KBM-7 (cell line): ENCODE results near the gene HOTAIR.

Experiments used
- DNase-seq: peaks from one replicate; pipeline ENCODE4 v3.0.0-alpha.2; 2015
- in situ Hi-C: fragments of 300-500 bp; cut with MboI; formaldehyde crosslinking; loops from 2 replicates; pipeline ENCODE4 v1.14.3; 2020; ENCODE audit warnings: low sequenced_read_pairs, low pct_unique_long_range_greater_than_20kb, mixed read lengths

The HOTAIR gene

DNA sequence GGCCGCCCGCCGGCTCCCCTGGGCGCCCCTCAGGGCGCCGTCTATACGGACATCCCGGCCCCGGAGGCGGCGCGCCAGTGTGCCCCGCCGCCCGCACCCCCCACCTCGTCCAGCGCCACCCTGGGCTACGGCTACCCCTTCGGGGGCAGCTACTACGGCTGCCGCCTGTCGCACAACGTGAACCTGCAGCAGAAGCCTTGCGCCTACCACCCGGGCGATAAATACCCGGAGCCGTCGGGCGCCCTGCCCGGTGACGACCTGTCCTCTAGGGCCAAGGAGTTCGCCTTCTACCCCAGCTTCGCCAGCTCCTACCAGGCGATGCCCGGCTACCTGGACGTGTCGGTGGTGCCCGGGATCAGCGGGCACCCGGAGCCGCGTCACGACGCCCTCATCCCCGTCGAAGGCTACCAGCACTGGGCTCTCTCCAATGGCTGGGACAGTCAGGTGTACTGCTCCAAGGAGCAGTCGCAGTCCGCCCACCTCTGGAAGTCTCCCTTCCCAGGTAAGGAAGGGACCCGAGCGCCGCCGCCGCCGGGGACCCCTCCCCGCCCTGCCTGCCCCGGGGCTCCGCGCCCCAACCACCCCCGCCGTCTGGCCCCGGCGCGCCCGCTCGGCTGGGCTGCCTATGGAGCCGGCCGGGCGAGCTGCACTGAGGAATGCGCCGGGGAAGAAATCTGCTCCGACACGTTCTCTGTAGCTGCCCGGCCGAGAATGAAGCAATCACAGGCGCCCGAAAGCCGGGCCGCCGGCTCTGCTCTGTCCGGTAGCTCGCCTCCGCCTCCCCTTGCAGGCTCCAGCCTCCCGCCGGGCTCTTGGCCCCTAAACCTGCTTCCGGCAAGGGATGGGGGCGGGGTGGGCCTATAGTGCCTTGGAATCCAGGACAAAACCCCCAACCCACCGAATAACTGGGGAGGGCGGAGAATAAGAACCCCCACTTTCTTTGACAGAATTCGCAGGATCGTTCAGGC is 35.3 kb downstream of the HOTAIR start:
- DNase-seq = no peak
- in situ Hi-C loops = no loop called here

DNA sequence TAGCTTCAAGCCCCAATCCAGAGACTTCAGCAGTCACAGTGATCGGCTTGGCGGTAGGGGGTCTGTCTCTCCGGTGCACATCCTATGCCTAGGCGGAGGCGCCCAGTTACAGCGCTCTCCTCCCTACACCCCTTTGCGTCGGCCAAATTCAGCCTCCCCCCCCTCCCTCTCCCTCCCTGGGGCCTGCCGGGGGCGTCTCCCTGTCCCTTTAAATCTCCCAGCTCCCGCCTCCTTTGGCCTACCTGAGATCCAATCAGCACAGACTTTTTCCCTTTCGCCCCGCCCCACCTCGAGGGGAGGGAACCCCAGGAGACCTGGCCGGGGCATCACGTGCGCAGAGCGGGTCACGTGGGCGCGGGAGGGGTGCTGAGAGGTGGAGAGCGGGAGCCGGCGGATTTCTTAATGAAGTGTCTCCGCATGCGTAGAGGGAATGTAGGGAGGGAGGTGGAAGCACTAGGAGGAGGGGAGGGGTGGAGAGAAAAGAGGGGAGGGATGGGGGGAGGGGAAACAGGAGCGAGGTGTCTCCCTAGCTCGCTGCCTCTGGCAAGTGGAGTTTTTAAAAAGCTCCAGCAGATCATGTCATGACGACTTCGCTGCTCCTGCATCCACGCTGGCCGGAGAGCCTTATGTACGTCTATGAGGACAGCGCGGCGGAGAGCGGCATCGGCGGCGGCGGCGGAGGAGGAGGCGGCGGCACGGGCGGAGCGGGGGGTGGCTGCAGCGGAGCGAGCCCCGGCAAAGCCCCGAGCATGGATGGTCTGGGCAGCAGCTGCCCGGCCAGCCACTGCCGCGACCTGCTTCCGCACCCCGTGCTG is 36.2 kb downstream of the HOTAIR start, which contains the start of gene HOXC13:
Gene HOXC13, plus strand, starts transcription at position 506 of the 815 bp plus-strand sequence. Its CDS starts 76 bp downstream, at position 582.
- in situ Hi-C loops = no loop called here
- DNase-seq = peak; percentile 42

DNA sequence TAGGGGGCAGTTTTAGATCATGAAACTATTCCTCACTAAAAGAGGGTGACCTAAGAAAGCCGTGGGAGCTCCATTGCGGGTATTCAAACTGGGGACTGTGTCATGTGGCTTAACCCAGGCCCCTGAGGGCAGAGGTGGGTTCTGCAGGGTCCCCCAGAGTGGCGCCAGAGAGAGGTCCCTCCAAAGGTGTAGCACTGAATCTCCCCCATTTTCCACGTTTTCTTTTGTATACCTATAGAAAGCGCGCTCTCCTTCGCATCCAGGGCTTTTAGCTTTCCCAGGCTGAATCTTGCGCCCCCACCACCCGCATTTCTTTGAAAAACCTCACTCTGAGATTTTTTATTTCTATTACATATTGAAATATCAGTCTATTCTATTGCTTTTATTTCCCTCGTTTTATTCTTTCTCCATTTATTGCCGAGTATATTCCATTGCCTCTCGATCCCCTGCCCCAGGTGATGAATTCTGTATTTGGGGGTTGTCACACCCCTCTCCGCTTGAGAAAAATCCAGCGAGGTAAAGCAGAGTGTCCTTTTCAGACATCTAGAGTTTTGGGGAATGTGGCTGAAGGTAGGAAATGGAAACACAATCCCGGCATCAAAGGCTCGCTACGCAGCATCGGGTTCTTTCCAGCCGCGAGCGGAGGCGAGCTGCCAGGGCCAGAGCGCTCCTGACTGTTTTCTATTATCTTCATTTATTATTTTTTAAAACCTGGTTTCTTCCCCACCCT is 37.0 kb downstream of the HOTAIR start:
- in situ Hi-C loops = no loop called here
- no peak for DNase-seq

DNA sequence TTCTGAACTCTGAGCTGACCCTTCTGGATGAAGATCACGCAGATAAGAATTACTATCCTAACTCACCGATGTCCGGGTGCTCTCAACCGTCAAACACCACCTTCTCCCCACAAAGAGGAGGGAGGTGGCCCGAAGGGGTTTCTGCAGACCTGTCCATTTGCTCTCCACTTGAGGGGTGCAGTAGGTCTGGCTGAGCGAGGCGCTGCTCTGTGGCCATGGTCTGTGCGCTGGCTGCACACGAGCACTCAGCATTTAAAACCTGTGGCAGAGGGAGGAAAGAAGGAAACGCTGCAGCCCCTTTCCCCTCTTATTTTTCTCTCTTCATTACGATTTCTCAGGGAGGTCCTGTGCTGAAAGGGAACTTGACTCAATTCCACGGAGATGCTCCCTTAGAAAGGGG is 37.7 kb downstream of the HOTAIR start:
- DNase-seq = no peak
- in situ Hi-C loops = no loop called here

DNA sequence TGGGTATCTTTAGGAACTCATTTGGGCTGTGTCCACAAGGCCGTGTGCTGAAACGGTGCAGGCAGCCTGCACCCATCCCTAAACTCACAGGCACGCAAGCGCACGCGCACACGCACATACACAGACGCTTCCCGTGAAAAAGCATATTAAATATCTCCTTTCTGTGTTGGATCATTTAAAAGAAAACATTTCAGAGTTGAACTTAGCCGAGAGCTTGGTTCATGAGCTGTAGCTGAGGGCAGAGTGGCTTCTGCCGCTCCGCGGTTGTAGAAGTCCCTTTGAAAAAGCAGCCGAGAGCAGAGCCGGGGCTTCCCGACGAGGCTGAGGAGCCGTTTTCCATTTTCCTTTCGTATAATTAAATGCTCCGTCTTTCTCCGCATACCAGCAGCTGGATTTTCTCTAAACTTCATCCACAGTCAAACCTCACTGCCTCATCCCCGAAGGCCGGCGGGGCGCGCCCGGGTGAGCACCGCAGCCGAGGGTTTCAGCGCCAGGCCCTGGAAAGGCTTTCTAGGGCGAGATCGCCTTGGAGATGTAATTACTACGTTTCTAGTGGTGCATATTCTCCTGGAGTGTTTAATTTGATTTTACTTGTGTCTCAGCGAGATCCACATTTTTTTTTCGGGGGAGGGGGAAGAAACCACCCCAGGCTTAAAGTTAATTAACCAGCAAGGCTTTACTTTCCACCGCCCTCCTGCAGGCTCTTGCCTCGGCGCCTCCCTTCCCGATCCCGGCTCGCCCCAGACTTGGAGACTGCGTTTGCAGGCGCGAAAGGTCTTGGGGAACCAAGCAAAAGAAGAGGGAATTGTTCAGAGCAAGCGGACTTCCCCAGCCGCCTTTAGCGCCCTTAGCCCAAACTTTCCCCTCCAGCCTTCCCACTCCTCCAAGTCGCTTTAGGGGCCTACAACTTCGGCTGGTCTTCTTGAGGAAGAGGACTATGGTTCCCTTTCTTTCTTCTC is 39.1 kb downstream of the HOTAIR start:
- no peak for DNase-seq
- in situ Hi-C loops = no loop called here

DNA sequence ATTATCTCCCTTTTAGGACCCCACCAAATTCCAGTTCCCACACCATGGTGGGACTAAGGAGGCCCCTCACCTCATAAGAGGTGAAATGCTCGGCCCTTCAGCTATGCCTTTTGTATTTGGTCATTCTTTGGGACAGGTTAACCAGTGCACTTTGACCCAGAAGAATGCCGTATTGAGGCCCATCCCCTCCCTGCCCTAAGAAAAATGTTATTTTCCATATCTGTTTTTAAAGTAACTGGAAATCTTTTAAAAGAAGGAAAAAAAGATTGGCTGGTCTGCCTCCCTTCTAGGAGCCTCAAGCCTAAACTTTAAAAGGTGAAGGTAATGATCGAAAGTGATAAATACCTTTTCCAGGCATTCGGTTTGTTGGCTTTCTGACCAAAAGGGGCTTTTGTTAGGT is 41.8 kb downstream of the HOTAIR start:
- no peak for DNase-seq
- in situ Hi-C loops = no loop called here

DNA sequence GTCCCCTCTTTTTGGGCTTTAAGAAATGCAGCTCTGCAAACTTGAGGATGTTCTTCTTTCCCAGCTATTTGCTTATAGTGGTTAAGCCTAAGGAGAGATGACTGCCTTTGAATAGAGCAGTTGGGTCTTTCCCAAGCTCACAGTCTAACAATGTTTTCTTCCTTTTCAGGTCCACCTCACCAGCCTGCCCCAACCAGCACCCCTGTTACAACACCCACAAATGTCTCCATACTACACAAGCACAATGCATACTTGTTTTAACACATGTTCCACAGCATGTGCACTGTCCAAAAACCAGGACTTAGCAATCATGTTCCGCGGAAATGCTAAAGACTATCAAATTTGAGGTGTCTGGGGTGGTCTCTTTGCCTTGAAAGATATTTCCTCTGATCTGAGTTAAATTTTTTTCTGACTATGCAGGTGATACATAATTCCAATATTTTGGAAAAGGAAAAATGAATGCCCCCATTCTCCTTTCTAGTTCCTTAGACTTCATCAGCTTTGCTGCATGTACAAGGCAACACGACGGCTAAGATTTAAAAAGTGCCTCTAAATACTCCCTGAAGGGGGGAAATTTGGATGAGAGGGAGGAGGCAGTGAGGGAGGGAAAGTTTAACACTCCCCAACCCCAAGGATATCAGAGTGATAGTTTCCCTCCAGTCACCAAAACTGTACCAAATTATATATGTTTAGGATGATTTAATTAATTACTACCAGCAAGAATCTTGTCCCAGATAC is 42.7 kb downstream of the HOTAIR start:
- no peak for DNase-seq
- in situ Hi-C loops = no loop called here

DNA sequence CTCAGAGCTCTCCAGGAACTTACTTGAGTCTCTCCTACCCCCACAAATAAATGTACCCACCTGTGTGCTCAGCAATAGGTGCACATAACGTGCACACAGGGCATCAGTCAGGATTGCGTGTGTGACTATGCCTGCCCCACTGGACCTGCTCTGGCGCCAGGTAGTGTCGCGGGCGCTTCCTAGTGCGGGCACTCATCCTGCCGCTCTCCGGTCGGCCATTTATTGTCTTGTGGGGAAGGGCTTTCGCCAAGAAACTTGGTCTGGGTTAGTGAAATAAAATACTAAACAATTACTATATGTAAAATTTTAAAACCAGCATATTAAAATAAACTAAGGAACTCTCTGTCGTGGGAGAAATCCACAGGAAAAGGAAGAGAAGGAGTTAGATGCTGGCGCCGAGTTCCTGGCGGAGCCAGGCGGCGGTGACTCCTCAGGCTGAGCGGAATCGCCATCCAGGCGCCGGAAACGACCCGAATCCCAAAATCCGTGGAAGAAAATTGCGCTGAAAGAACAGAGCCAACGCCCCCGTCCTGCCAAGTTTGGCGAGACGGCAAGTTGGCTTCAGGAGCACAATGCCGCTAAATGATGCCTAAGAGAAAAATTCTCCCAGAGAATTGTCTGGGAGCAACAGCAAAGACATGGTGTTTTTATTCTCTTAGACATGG is 44.0 kb downstream of the HOTAIR start:
- no peak for DNase-seq
- in situ Hi-C loops = no loop called here

DNA sequence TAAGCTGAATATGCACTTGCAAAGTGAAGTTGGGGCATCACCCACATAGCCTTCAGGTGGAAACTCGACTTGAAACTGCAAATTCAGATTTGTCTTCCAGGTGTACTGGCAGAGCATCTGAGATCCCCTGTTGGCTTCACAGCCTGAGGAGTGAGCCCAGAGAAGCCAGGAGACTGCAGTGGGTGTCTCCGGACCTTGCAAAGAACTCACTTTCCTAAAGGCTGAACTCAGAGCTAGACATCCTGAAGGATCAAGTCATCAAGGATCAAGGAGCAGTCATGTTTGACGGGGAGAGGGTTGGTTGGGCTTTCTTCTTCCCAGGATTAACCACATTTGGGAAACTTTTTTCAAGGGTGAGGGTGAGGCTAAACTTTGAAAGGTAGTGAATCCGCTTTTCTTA is 45.2 kb downstream of the HOTAIR start:
- in situ Hi-C loops = no loop called here
- no peak for DNase-seq

DNA sequence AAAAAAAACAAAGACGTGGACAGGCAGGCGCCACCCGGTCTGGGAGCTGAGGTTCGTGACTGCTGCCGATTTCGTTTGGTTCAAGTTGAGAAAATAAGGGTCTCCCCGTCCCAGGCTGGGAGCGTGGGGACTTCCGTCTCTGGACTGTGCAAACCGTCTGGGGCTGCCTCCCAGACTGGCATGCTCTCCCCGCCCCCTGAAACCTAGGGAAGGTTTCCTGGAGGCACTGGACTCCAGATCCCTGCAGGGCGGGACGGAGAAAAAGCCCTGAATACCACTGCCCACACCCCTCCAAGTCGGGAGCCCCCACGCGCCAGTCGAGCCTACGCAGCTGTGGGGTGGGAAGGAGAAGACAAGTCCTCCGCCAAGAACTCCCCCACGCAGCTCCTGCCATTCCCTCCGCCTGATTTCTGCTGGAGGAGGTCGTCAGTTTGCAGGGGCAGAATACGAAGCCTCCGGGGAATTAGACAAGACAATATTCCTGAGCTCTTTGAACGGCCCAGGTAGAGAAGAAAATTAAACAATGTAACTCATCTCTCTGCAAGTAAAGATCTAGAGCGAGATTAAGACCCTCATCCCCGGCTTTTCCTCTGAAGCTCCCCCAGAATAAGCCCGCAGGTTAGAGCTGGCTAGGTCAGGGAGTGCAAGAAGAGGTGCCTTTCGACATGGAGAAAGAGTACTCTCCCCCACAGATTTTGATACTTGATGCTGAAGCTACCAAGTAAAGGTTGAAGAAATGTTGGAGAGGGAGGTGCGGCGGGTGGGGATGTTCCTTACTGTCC is 46.5 kb downstream of the HOTAIR start:
- in situ Hi-C loops = no loop called here
- DNase-seq = no peak

DNA sequence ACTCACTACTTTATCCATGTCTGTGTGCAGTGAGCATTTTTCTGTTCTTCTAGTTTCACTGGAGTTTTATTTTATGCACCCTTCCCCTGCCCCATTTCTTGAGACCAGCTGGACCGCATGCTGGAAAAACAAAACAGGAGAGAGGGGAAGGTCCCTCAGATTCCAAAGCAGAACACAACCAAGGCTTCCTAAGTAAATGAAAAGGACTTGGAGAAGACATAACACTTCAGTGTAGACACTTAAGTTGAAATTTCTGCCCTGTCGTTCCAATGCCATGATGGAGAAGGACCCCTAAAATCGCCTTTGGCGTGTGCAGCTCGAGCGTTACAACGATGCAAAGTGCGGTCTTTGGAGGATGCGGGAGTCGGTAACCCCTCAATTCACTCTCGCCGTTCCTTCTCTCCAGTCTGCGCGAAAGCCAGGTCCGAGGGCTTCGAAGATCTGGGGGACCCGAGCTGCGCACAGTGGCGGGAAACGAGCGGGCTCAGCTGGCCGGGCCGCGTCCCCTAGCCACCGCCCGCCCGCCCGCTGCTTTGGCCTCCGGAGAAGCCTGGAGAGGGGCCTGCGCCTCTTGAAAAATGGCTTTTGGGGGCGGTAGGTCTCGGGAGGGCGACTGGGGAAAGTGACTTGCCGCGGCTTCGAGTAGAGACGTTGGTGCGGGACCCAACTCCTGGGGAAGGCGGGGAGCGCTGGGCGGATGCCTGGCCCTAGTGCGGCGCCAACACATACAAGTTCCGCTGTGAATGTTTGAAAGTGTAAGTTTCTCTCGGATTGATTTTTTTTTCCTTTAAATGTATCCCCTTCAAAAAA is 47.3 kb downstream of the HOTAIR start:
- in situ Hi-C loops = no loop called here
- DNase-seq = no peak

DNA sequence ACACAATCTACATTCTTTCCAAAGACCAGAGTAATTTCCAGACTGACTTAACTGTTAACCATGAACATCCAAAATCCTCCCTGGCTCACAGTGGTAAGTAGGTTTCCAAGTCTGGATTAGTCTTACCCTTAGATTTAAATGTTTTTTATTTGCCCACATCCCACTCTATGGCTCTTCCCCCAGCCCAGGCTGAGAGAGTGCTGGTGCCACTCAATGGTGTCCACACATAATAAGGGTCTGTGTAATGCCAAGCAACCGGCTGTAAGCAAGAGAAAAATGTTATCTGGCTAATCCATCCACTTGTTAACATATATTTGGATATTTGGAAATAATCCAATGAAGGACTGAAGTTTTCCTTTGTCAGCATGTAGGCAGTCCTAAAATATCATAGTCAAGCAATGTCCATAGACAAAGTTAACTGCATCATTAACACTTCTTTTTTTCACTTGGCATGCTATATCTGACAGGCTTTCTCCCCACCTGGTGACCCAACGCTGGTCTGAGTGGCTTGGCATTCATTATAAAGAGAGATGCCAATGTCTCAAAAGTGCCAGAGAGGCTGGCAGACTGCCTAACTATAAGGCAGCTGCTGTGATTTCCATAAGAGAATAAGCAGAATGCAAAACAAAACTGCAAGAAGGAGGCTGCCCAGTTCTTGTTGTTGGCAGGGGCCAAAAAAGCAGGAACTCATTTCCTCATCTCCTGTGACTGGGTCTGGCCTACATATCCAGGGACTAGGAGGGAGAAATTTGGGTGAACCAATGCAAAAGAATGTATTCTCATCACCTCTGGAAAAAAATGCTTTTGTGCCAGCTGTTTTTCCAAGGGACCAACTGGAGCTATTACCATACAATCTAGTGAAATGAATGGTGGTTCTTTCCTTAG is 50.0 kb downstream of the HOTAIR start:
- in situ Hi-C loops = no loop called here
- no peak for DNase-seq

DNA sequence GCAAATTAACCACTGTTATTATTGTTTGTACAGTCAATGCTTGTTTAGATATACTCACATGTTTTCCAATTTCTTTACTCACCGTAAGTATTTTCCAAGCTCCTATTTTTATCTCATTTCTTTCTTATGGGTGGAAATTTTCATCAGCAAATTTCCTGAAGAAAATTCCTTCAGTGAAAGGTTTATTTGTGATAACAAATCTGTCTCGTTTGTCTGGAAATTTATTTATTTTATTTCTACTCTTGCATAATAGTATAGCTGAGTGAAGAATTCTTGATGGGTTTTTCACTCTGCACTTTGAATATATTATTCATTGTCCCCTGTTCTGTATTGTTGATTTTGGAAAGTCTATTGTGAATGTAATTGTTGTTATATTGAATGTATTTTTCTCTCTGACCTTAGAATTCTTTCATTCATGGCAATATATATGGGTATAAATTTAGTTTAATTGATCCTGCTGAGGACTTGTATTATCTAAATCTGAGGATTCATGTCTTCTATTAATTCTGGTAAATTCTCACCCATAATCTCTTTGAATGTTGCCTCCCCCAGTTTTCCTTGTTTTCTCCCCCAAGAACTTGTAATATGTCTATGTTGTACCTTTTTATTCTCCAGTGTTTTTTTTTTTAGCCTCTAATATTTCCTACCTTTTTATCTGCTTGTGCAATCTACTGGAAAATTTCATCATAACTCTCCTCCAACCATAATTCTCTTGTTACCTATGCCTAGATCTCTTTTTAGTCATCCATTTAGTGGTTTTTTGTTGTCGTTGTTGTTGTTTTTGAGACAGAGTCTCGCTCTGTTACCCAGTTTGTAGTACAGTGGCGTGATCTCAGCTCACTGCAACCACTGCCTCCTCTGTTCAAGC is 57.7 kb downstream of the HOTAIR start:
- DNase-seq = no peak
- in situ Hi-C loops = no loop called here
